IMR-90 (cell line): Measurements from ENCODE around the gene SLC35F1. TPM values are rescaled to one million over a fixed set of nuclear protein-coding genes. Genes with fewer than 3 reads are reported as not detected.

Experiments
- ATAC-seq: fragments of 200-7000 bp; cut with Tn5 transposase; 2 replicates; pipeline ENCODE4 v1.9.1; 2020; ENCODE audit warnings: low read depth, mild to moderate bottlenecking, moderate library complexity
- BruUV-seq: library from RNA; stranded (reverse); fragments of 400-500 nt; replicated peaks from 2 replicates; lab custom pipeline; 2021; lab: Mats Ljungman, UMichigan
- CTCF ChIA-PET: fragments of 300-600 bp; formaldehyde crosslinking; extraction: SDS; loops from one replicate; lab custom pipeline; 2021; ENCODE audit warnings: antibody characterized with exemption; lab: Yijun Ruan, JAX
- POLR2A ChIA-PET: fragments of 300-600 bp; sonication (Branson Sonifier 250); formaldehyde crosslinking; loops from one replicate; lab custom pipeline; 2022; ENCODE audit warnings: antibody characterized with exemption; ENCODE audit not compliant: unreplicated experiment; lab: Charles Lee
- DNase-seq: peaks from one replicate; pipeline ENCODE4 v3.0.0; 2013
- H2AFZ ChIP-seq: replicated peaks from 2 replicates; pipeline ENCODE3; 2013; ENCODE audit warnings: low read length, mild to moderate bottlenecking; ENCODE audit not compliant: poor library complexity
- H2AK5ac ChIP-seq: 2 replicates; pipeline ENCODE4 v1.6.1; 2013; ENCODE audit warnings: low read depth, low read length, inconsistent platforms
- H2AK9ac ChIP-seq: replicated peaks from 2 replicates; pipeline ENCODE3; 2013; ENCODE audit warnings: mild to moderate bottlenecking, low read depth, low read length, moderate library complexity; ENCODE audit not compliant: poor library complexity
- H2BK120ac ChIP-seq: 2 replicates; pipeline ENCODE4 v1.6.1; 2013; ENCODE audit warnings: low read depth, low read length, inconsistent platforms
- H2BK15ac ChIP-seq: 3 replicates; pipeline ENCODE4 v1.6.1; 2013; ENCODE audit warnings: low read depth, low read length, inconsistent platforms
- H2BK20ac ChIP-seq: 2 replicates; pipeline ENCODE4 v1.6.1; 2013; ENCODE audit warnings: low read depth, mild to moderate bottlenecking, inconsistent platforms, low read length, moderate library complexity
- H2BK5ac ChIP-seq: 2 replicates; pipeline ENCODE4 v1.6.1; 2013; ENCODE audit warnings: mild to moderate bottlenecking, low read depth, low read length, inconsistent platforms; ENCODE audit not compliant: poor library complexity, severe bottlenecking
- H3K14ac ChIP-seq: replicated peaks from 2 replicates; pipeline ENCODE4 v1.6.1; 2013; ENCODE audit warnings: low read depth, low read length, inconsistent platforms
- H3K18ac ChIP-seq: 2 replicates; pipeline ENCODE4 v1.6.1; 2013; ENCODE audit warnings: low read depth, low read length, control low read depth
- H3K23ac ChIP-seq: 2 replicates; pipeline ENCODE4 v1.6.1; 2013; ENCODE audit warnings: low read depth, low read length, inconsistent platforms
- H3K27ac ChIP-seq: 2 replicates; pipeline ENCODE4 v1.5.1; 2013; ENCODE audit warnings: mild to moderate bottlenecking, control low read depth, low read length; ENCODE audit not compliant: insufficient read depth
- H3K27me3 ChIP-seq: 2 replicates; pipeline ENCODE4 v1.6.1; 2013; ENCODE audit warnings: low read length; ENCODE audit not compliant: control insufficient read depth, insufficient read depth
- H3K36me3 ChIP-seq: 2 replicates; pipeline ENCODE4 v1.6.1; 2013; ENCODE audit warnings: low read length, mixed read lengths; ENCODE audit not compliant: control insufficient read depth, insufficient read depth
- H3K4ac ChIP-seq: 2 replicates; pipeline ENCODE4 v1.6.1; 2013; ENCODE audit warnings: low read depth, low read length, inconsistent platforms
- H3K4me1 ChIP-seq: 2 replicates; pipeline ENCODE4 v1.6.1; 2013; ENCODE audit warnings: low read length, mixed read lengths; ENCODE audit not compliant: control insufficient read depth, insufficient read depth
- H3K4me2 ChIP-seq: 2 replicates; pipeline ENCODE4 v1.6.1; 2013; ENCODE audit warnings: low read depth, mild to moderate bottlenecking, control low read depth, low read length, moderate library complexity
- H3K4me3 ChIP-seq: 2 replicates; pipeline ENCODE4 v1.5.1; 2013; ENCODE audit warnings: low read depth, mild to moderate bottlenecking, control low read depth, low read length, moderate library complexity; ENCODE audit not compliant: insufficient read depth
- H3K56ac ChIP-seq: 2 replicates; pipeline ENCODE4 v1.6.1; 2013; ENCODE audit warnings: low read length, inconsistent platforms; ENCODE audit not compliant: insufficient read depth; ENCODE audit errors: extremely low read depth
- H3K79me1 ChIP-seq, 2 experiments: 2 replicates each; pipeline ENCODE4 v1.6.1; 2013; ENCODE audit warnings: low read length in 2 of 2, inconsistent platforms in 1 of 2, low read depth in 1 of 2
- H3K9ac ChIP-seq: 2 replicates; pipeline ENCODE4 v1.6.1; 2013; ENCODE audit warnings: low read depth, low read length, control low read depth
- H3K9me1 ChIP-seq: 2 replicates; pipeline ENCODE4 v1.6.1; 2013; ENCODE audit warnings: low read length, inconsistent platforms; ENCODE audit not compliant: insufficient read depth
- H3K9me3 ChIP-seq: 2 replicates; pipeline ENCODE4 v1.6.1; 2013; ENCODE audit warnings: low read length; ENCODE audit not compliant: control insufficient read depth, insufficient read depth
- H4K20me1 ChIP-seq: 2 replicates; pipeline ENCODE4 v1.6.1; 2013; ENCODE audit warnings: low read length, inconsistent platforms; ENCODE audit not compliant: insufficient read depth
- H4K5ac ChIP-seq: 2 replicates; pipeline ENCODE4 v1.6.1; 2013; ENCODE audit warnings: mild to moderate bottlenecking, low read depth, low read length, control low read depth
- H4K8ac ChIP-seq, 2 experiments: 2 replicates each; pipeline ENCODE4 v1.6.1; 2013; ENCODE audit warnings: low read depth in 2 of 2, low read length in 2 of 2, control low read depth in 1 of 2, inconsistent platforms in 1 of 2
- H4K91ac ChIP-seq: 2 replicates; pipeline ENCODE4 v1.6.1; 2013; ENCODE audit warnings: low read depth, low read length, inconsistent platforms; ENCODE audit not compliant: insufficient read depth
- BHLHE40 ChIP-seq: fragments of 150-350 bp; IDR thresholded peaks from 2 replicates; pipeline ENCODE4 v1.6.1; 2016; ENCODE audit warnings: mild to moderate bottlenecking, low read depth, low read length
- CHD1 ChIP-seq: IDR thresholded peaks from 2 replicates; pipeline ENCODE4 v1.6.1; 2012; ENCODE audit warnings: low read depth, low read length, improper control_type of control experiment
- FOS ChIP-seq: fragments of 150-350 bp; IDR thresholded peaks from 2 replicates; pipeline ENCODE4 v1.6.1; 2016; ENCODE audit warnings: low read depth, low read length
- MAFK ChIP-seq: IDR thresholded peaks from 2 replicates; pipeline ENCODE4 v1.6.1; 2012; ENCODE audit warnings: low read depth, low read length, improper control_type of control experiment
- MXI1 ChIP-seq: IDR thresholded peaks from 2 replicates; pipeline ENCODE4 v1.6.1; 2012; ENCODE audit warnings: low read depth, mild to moderate bottlenecking, low read length, moderate library complexity, borderline replicate concordance
- NFE2L2 ChIP-seq: fragments of 150-350 bp; IDR thresholded peaks from 2 replicates; pipeline ENCODE4 v1.6.1; 2016; ENCODE audit warnings: low read depth, mild to moderate bottlenecking, low read length
- SMC3 ChIP-seq: fragments of 150-350 bp; IDR thresholded peaks from 2 replicates; pipeline ENCODE4 v1.6.1; 2016; ENCODE audit warnings: low read depth, mild to moderate bottlenecking, antibody characterized with exemption, low read length, moderate library complexity
- WGBS, 2 experiments: methylation state at CpG; one replicate each; pipeline versions ENCODE4 v1.1.5 to v1.1.7; 2013; ENCODE audit warnings: missing lambda C conversion rate in 2 of 2; ENCODE audit not compliant: insufficient read length in 1 of 2; ENCODE audit errors: extremely low coverage in 2 of 2; 5-methylcytosine and 5-hydroxymethylcytosine counted together
- dilution Hi-C: fragments of 300-500 bp; cut with HindIII; formaldehyde crosslinking; loops from one replicate; pipeline ENCODE4 v1.14.3; 2018; ENCODE audit warnings: low sequenced_read_pairs; ENCODE audit not compliant: unreplicated experiment
- in situ Hi-C: fragments of 300-500 bp; cut with MboI; formaldehyde crosslinking; loops from 3 replicates; pipeline ENCODE4 v1.14.3; 2019; ENCODE audit warnings: low sequenced_read_pairs, inconsistent platforms, mixed read lengths
- intact Hi-C: fragments of 100-400 bp; cut with micrococcal nuclease; formaldehyde crosslinking; loops from 2 replicates; pipeline ENCODE4 v1.10.0; 2022
- polyA plus RNA-seq, 3 experiments: library from polyadenylated mRNA; depleted of rRNA; stranded (reverse); fragments of >200 nt; gene quantifications; 2 replicates each; pipeline ENCODE4 v1.2.3, GENCODE V29; 2012; ENCODE audit warnings: low replicate concordance in 1 of 3
- total RNA-seq: library from RNA; depleted of rRNA; stranded (reverse); fragments of >200 nt; gene quantifications from 2 replicates; pipeline ENCODE4 v1.2.3, GENCODE V29; 2012
- TF ChIP-seq, protein P1 (sequence below): conservative IDR thresholded peaks from 2 replicates; pipeline ENCODE4 v1.5.1; 2012; ENCODE audit warnings: mild to moderate bottlenecking, low read depth, low read length, improper control_type of control experiment

SLC35F1 gene
- total and polyA plus RNA-seq, 2 of the 4 experiments (the other 2 are of a cell fraction) = not detected

DNA sequence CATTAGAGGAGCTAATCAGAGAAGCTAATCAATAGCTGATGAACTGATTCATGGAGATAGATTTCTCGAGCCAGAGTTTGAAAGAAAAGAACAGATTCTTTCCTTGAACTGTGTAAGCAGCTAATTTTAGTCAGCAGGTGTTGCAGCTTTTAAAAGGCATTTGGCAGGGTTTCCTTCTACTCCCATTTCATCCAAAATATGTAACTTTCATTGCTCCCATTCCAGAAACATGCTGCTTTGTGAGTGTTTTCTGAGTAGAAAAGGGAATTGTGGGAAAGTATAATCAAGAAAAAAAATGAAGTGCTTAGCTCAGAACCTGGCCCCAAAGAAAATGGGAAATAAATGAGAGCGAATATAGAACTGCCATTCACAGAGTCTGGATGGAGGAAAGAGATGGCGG, 20.8 kb downstream of the SLC35F1 start:
- Histone ChIP-seq H3K18ac (no peak overlapping the region), H4K20me1 (no peaks in the 10 kb centered on the region), H4K5ac (no peak overlapping the region), H2AFZ (no peak overlapping the region), H3K23ac (no peak overlapping the region), H2AK9ac (no peak overlapping the region), H3K4me3 (no peak overlapping the region), H3K9me3 (no peaks in the 10 kb centered on the region), H3K27me3 (no peaks in the 10 kb centered on the region), H4K8ac (no peak overlapping the region), H3K9me1 (no peaks in the 10 kb centered on the region), H3K27ac (no peak overlapping the region), H3K4ac (no peak overlapping the region), H3K36me3 (no peaks in the 10 kb centered on the region), H3K4me2 (no peak overlapping the region), H4K91ac (no peak overlapping the region), H2BK5ac (no peak overlapping the region), H3K14ac (no peak overlapping the region), H3K9ac (no peak overlapping the region), H2BK120ac (no peak overlapping the region), H3K4me1 (no peaks in the 10 kb centered on the region), H3K79me1 (no peaks in the 10 kb centered on the region), H2AK5ac (no peak overlapping the region), H2BK15ac (no peak overlapping the region), H2BK20ac (no peak overlapping the region), H3K56ac (no peak overlapping the region)
- in situ Hi-C loops = no loop called here
- WGBS, 2 experiments = 67% methylated on average over 1 of the region's 3 CpGs; no CpG with 5 or more reads in 1 of the 2 experiments
- BruUV-seq = no TSS peak
- intact Hi-C loops = no loop called here
- ATAC-seq = no peak
- TF ChIP-seq CHD1 = no peak
- TF ChIP-seq, protein P1, sequence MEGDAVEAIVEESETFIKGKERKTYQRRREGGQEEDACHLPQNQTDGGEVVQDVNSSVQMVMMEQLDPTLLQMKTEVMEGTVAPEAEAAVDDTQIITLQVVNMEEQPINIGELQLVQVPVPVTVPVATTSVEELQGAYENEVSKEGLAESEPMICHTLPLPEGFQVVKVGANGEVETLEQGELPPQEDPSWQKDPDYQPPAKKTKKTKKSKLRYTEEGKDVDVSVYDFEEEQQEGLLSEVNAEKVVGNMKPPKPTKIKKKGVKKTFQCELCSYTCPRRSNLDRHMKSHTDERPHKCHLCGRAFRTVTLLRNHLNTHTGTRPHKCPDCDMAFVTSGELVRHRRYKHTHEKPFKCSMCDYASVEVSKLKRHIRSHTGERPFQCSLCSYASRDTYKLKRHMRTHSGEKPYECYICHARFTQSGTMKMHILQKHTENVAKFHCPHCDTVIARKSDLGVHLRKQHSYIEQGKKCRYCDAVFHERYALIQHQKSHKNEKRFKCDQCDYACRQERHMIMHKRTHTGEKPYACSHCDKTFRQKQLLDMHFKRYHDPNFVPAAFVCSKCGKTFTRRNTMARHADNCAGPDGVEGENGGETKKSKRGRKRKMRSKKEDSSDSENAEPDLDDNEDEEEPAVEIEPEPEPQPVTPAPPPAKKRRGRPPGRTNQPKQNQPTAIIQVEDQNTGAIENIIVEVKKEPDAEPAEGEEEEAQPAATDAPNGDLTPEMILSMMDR = no peak
- TF ChIP-seq MAFK = no peak
- TF ChIP-seq MXI1 = no peak
- no peak for TF ChIP-seq NFE2L2
- no peak for TF ChIP-seq BHLHE40
- no peak for TF ChIP-seq FOS
- no peak for TF ChIP-seq SMC3
- dilution Hi-C loops = no loop called here
- DNase-seq = no peak
- ChIA-PET CTCF (no interaction called here), POLR2A (interaction anchor here (0.5 kb wide), 1 partner anchor 29 kb away, joined by 3 read pairs; no protein-coding TSS in a partner anchor)
